Measurements from ENCODE around the gene PRIMA1.

DNA sequence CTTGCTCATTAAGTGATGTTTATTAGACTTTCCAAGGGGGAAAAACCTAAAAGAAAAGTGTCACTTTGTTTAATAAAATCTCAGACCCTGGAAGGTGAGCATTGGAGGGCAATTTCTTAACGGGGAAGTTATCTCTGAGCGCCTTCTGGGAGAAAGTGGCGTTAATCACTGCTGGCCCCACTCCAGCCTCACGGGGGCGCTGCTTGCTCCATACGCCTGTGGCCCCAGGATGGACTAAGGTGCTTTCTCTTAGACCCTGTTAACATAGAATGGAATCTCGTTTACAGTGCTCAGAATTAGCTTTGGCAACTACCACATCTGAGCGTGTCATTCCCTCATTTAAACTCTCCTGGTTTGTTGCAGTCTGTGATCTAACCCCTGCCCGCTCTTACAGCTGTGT lies 16.4 kb upstream of the PRIMA1 start:
- TF ChIP-seq, protein P1, sequence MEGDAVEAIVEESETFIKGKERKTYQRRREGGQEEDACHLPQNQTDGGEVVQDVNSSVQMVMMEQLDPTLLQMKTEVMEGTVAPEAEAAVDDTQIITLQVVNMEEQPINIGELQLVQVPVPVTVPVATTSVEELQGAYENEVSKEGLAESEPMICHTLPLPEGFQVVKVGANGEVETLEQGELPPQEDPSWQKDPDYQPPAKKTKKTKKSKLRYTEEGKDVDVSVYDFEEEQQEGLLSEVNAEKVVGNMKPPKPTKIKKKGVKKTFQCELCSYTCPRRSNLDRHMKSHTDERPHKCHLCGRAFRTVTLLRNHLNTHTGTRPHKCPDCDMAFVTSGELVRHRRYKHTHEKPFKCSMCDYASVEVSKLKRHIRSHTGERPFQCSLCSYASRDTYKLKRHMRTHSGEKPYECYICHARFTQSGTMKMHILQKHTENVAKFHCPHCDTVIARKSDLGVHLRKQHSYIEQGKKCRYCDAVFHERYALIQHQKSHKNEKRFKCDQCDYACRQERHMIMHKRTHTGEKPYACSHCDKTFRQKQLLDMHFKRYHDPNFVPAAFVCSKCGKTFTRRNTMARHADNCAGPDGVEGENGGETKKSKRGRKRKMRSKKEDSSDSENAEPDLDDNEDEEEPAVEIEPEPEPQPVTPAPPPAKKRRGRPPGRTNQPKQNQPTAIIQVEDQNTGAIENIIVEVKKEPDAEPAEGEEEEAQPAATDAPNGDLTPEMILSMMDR (IDR thresholded peaks at IDR 0.05), result no peak
- TF ChIP-seq EZH2 (IDR thresholded peaks at IDR 0.05; ENCODE audit: borderline replicate concordance, insufficient read depth, low read depth, low read length, poor library complexity, severe bottlenecking), result no peak
